ENCODE results near the gene CCDC38. TPM values are rescaled to one million over a fixed set of nuclear protein-coding genes. Genes with fewer than 3 reads are reported as not detected.

The CCDC38 gene
- total RNA-seq, 1 experiment from 2014 or later = not detected

- Histone ChIP-seq H3K4me3 (ENCODE audit: low read depth, low read length) (no peak overlapping the region), H3K4me1 (no peaks in the 10 kb centered on the region), H3K27me3 (replicated peaks; ENCODE audit: control insufficient read depth, insufficient read depth, low read length) (no peaks in the 10 kb centered on the region), H3K36me3 (ENCODE audit: control insufficient read depth, insufficient read depth, low read length) (no peaks in the 10 kb centered on the region), H3K9me3 (no peaks in the 10 kb centered on the region)
- ChIA-PET CTCF (interaction anchor here (0.6 kb wide), 1 partner anchor 134 kb away, joined by 3 read pairs; no protein-coding TSS in a partner anchor), POLR2A (no interaction called here)
- no peaks in the 10 kb centered on the region for H3K36me3 Mint-ChIP-seq (ENCODE audit: insufficient read depth, unreplicated experiment)
- no peaks in the 10 kb centered on the region for H3K4me1 Mint-ChIP-seq (ENCODE audit: low read depth, unreplicated experiment)
- no peak overlapping the region for H3K27ac Mint-ChIP-seq (ENCODE audit: unreplicated experiment)
- no peak for TF ChIP-seq CTCF (IDR thresholded peaks at IDR 0.05; ENCODE audit: insufficient read depth in 1 of 2, low read depth in 1 of 2, low read length in 1 of 2, severe bottlenecking in 1 of 2, unreplicated experiment in 1 of 2)
- DNase-seq = no peak
- H3K4me3 Mint-ChIP-seq (ENCODE audit: unreplicated experiment) = no peak overlapping the region
- no peaks in the 10 kb centered on the region for H3K9me3 Mint-ChIP-seq (ENCODE audit: unreplicated experiment)
- H3K27me3 Mint-ChIP-seq (ENCODE audit: insufficient read depth, unreplicated experiment) = peaks cover 6% of the 10 kb centered on the region
- no TSS peak for BruUV-seq (replicated peaks)
- intact Hi-C loops (cut with micrococcal nuclease; ENCODE audit: unreplicated experiment) = no loop called here
Measured at GRCh38 chr12:95829395-95829794, 113.0 kb downstream of the CCDC38 start.

DNA sequence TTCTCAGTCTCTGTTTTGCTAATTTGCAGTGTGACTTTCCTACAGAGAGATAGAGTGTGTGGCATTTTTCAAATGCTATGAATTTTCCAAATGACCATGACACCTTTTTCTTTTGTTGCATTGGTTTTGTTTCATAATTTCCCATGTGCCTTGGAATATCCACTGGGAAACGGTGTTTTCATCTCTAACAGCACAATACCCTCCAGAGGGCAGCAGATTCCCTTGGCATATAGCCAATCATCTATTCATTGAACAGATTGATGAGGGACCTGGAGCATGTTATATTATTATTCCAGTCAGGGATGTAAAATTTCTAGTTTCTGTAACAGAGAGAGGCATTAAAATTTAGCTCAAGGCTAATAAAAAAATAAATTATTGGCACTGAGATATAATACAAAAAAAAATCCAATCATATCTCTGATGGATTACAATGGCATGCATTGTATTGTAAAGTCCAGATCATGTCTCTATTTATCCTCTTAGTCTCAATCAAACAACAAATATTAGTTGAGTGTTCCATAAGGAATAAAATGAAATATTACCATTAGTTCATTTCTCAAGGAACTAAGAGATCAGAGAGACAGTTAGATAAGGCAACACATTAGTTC is 122.2 kb downstream of the CCDC38 start:
- Histone ChIP-seq H3K9me3 (no peaks in the 10 kb centered on the region), H3K36me3 (ENCODE audit: control insufficient read depth, insufficient read depth, low read length) (no peaks in the 10 kb centered on the region), H3K4me3 (ENCODE audit: low read depth, low read length) (no peak overlapping the region), H3K27me3 (replicated peaks; ENCODE audit: control insufficient read depth, insufficient read depth, low read length) (no peaks in the 10 kb centered on the region), H3K4me1 (no peaks in the 10 kb centered on the region; the same call in 1 of the 2 replicates)
- no peak overlapping the region for H3K27ac Mint-ChIP-seq (ENCODE audit: unreplicated experiment)
- H3K9me3 Mint-ChIP-seq (ENCODE audit: unreplicated experiment) = no peaks in the 10 kb centered on the region
- DNase-seq = peak in 1 of 2 experiments; percentile 57
- H3K36me3 Mint-ChIP-seq (ENCODE audit: insufficient read depth, unreplicated experiment) = no peaks in the 10 kb centered on the region
- H3K4me1 Mint-ChIP-seq (ENCODE audit: low read depth, unreplicated experiment) = no peaks in the 10 kb centered on the region
- no TSS peak for BruUV-seq (replicated peaks)
- CTCF ChIA-PET = no interaction called here
- no peak overlapping the region for H3K4me3 Mint-ChIP-seq (ENCODE audit: unreplicated experiment)
- H3K27me3 Mint-ChIP-seq (ENCODE audit: insufficient read depth, unreplicated experiment) = no peaks in the 10 kb centered on the region
- TF ChIP-seq CTCF (IDR thresholded peaks at IDR 0.05; ENCODE audit: insufficient read depth in 1 of 2, low read depth in 1 of 2, low read length in 1 of 2, severe bottlenecking in 1 of 2, unreplicated experiment in 1 of 2) = peak; percentile 32 to 61
- intact Hi-C loops (cut with micrococcal nuclease; ENCODE audit: unreplicated experiment) = loop anchor here (1.0 to 2.0 kb wide), 4 partner anchors 29 to 179 kb away; no protein-coding TSS in a partner anchor
- POLR2A ChIA-PET = no interaction called here

Other genes with a start within 250 kb of the CCDC38 start
- gene NTN4, start 151.8 kb downstream of the CCDC38 start, total RNA-seq (2022) = 54.1 and 55.0 TPM in 2 replicates
- gene SNRPF, start 83.7 kb downstream of the CCDC38 start, total RNA-seq (2022) = 48.0 and 54.2 TPM in 2 replicates
- 0.32 and 0.61 TPM in 2 replicates for gene AMDHD1, start 717 bp upstream of the CCDC38 start, total RNA-seq (2022)
- gene HAL, start 53.7 kb upstream of the CCDC38 start, total RNA-seq (2022) = 0.51 and 0.82 TPM in 2 replicates
- gene LTA4H, start 93.0 kb upstream of the CCDC38 start, total RNA-seq (2022) = 56.7 and 61.9 TPM in 2 replicates